ENCODE data around the gene GYS1. TPM values are rescaled to one million over a fixed set of nuclear protein-coding genes. Genes with fewer than 3 reads are reported as not detected.

GYS1 gene
- total RNA-seq, 1 donor from 2014 or later = 24.8 TPM

GRCh38 chr19:49017041-49017665 lies 24.0 kb upstream of the GYS1 start, which contains the start of gene LHB:
Gene LHB (minus strand): TSS chr19:49017091. CDS start chr19:49017081, 10 bp downstream.
- Histone ChIP-seq H3K4me3 (ENCODE audit: low read depth, low read length) (peak within 1 kb of the TSS; percentile 28), H3K36me3 (ENCODE audit: control insufficient read depth, insufficient read depth, low read length) (no peaks in the 10 kb centered on the region), H3K27me3 (ENCODE audit: control insufficient read depth, insufficient read depth, low read length) (no peaks in the 10 kb centered on the region)
- no peak for TF ChIP-seq CTCF (IDR thresholded peaks at IDR 0.05; ENCODE audit: insufficient read depth, low read length, poor library complexity, severe bottlenecking)
- DNase-seq (ENCODE audit: low read depth) = no peak

GRCh38 chr19:49016067-49016839 lies 23.1 kb upstream of the GYS1 start:
- H3K36me3 ChIP-seq (ENCODE audit: control insufficient read depth, insufficient read depth, low read length) = peaks cover 2% of the 10 kb centered on the region
- H3K27me3 ChIP-seq (ENCODE audit: control insufficient read depth, insufficient read depth, low read length) = no peaks in the 10 kb centered on the region
- no peak for TF ChIP-seq CTCF (IDR thresholded peaks at IDR 0.05; ENCODE audit: insufficient read depth, low read length, poor library complexity, severe bottlenecking)
- no peak for DNase-seq (ENCODE audit: low read depth)
- H3K4me3 ChIP-seq (ENCODE audit: low read depth, low read length) = no peak overlapping the region

- TF ChIP-seq CTCF (IDR thresholded peaks at IDR 0.05; ENCODE audit: insufficient read depth, low read length, poor library complexity, severe bottlenecking) = no peak
- peaks cover 2% of the 10 kb centered on the region for H3K36me3 ChIP-seq (ENCODE audit: control insufficient read depth, insufficient read depth, low read length)
- no peaks in the 10 kb centered on the region for H3K27me3 ChIP-seq (ENCODE audit: control insufficient read depth, insufficient read depth, low read length)
- no peak overlapping the region for H3K4me3 ChIP-seq (ENCODE audit: low read depth, low read length)
- no peak for DNase-seq (ENCODE audit: low read depth)
Observed at GRCh38 chr19:49014870-49015255, 21.8 kb upstream of the GYS1 start.

- H3K4me3 ChIP-seq (ENCODE audit: low read depth, low read length) = no peak overlapping the region
- peaks cover 2% of the 10 kb centered on the region for H3K36me3 ChIP-seq (ENCODE audit: control insufficient read depth, insufficient read depth, low read length)
- no peak for TF ChIP-seq CTCF (IDR thresholded peaks at IDR 0.05; ENCODE audit: insufficient read depth, low read length, poor library complexity, severe bottlenecking)
- DNase-seq (ENCODE audit: low read depth) = no peak
- no peaks in the 10 kb centered on the region for H3K27me3 ChIP-seq (ENCODE audit: control insufficient read depth, insufficient read depth, low read length)
Observed at GRCh38 chr19:49014123-49014869, 21.2 kb upstream of the GYS1 start.

- Histone ChIP-seq H3K27me3 (ENCODE audit: control insufficient read depth, insufficient read depth, low read length) (no peaks in the 10 kb centered on the region), H3K36me3 (ENCODE audit: control insufficient read depth, insufficient read depth, low read length) (peaks cover 2% of the 10 kb centered on the region), H3K4me3 (ENCODE audit: low read depth, low read length) (no peak overlapping the region)
- no peak for TF ChIP-seq CTCF (IDR thresholded peaks at IDR 0.05; ENCODE audit: insufficient read depth, low read length, poor library complexity, severe bottlenecking)
- no peak for DNase-seq (ENCODE audit: low read depth)
Observed at GRCh38 chr19:49011194-49011593, 18.1 kb upstream of the GYS1 start.

Data from kidney epithelial cell (primary cell).